Fibroblast of the aortic adventitia (primary cell): Measurements from ENCODE around the gene KDM6A. TPM values are rescaled to one million over a fixed set of nuclear protein-coding genes. Genes with fewer than 3 reads are reported as not detected.
A peak's percentile ranks its signal among the peaks of the same experiment; 100 is the strongest.
"Not testable (repeated sequence)": the region's sequence is repeated elsewhere in the genome, so short reads cannot be mapped to it uniquely, and the experiment has no call there.

Experiments
- DNase-seq: peaks from one replicate; pipeline ENCODE4 v3.0.0-alpha.2; 2010; ENCODE audit warnings: low read depth
- H3K4me3 ChIP-seq: 2 replicates; pipeline ENCODE4 v1.5.1; 2011; ENCODE audit warnings: low read depth, mild to moderate bottlenecking, control low read depth, low read length, moderate library complexity
- CTCF ChIP-seq: IDR thresholded peaks from 2 replicates; pipeline ENCODE4 v1.5.1; 2011; ENCODE audit warnings: mild to moderate bottlenecking, low read length, control low read depth, inconsistent platforms; ENCODE audit not compliant: insufficient read depth
- total RNA-seq: library from RNA; depleted of rRNA; stranded (reverse); fragments of >200 nt; gene quantifications from 2 replicates; pipeline ENCODE4 v1.2.3, GENCODE V29; 2012; ENCODE audit warnings: low replicate concordance

The KDM6A gene
- 8.7 and 20.6 TPM in 2 replicates for total RNA-seq

GRCh38 chrX:44872821-44873414, at the start of gene KDM6A:
KDM6A (plus strand) TSS chrX:44873188; CDS start chrX:44873552, 364 bp downstream.
- TF ChIP-seq CTCF = no peak
- peak; percentile 96 for DNase-seq
- H3K4me3 ChIP-seq = peak within 1 kb of the TSS; percentile 81

GRCh38 chrX:44823193-44823592, 49.8 kb upstream of the KDM6A start:
- DNase-seq, H3K4me3 ChIP-seq: not testable (repeated sequence)

- H3K4me3 ChIP-seq = no peak overlapping the region
- TF ChIP-seq CTCF = no peak
- DNase-seq = peak; percentile 83
These were observed 44.9 kb upstream of the KDM6A start for GRCh38 chrX:44828008-44828605.

- no peak for DNase-seq
- H3K4me3 ChIP-seq = no peak overlapping the region
- no peak for TF ChIP-seq CTCF
These were observed 43.2 kb upstream of the KDM6A start for GRCh38 chrX:44829832-44830231.

GRCh38 chrX:44842550-44843317, 30.3 kb upstream of the KDM6A start:
- no peak for TF ChIP-seq CTCF
- no peak overlapping the region for H3K4me3 ChIP-seq
- DNase-seq = no peak

- TF ChIP-seq CTCF = no peak
- DNase-seq = no peak
These were observed 29.7 kb upstream of the KDM6A start for GRCh38 chrX:44843318-44843702.

GRCh38 chrX:44843753-44844152, 29.2 kb upstream of the KDM6A start, which contains the start of gene DUSP21:
DUSP21 (plus strand) TSS chrX:44844021; CDS start chrX:44844133, 112 bp downstream.
- H3K4me3 ChIP-seq = no peak within 1 kb of the TSS
- TF ChIP-seq CTCF = no peak
- no peak for DNase-seq

More at GRCh38 chrX:44843318-44843702, 29.7 kb upstream of the KDM6A start:
- no peak overlapping the region for H3K4me3 ChIP-seq
